ENCODE results near the gene MS4A10.
"Not testable (repeated sequence)": the region's sequence is repeated elsewhere in the genome, so short reads cannot be mapped to it uniquely, and the experiment has no call there.

The MS4A10 gene

DNA sequence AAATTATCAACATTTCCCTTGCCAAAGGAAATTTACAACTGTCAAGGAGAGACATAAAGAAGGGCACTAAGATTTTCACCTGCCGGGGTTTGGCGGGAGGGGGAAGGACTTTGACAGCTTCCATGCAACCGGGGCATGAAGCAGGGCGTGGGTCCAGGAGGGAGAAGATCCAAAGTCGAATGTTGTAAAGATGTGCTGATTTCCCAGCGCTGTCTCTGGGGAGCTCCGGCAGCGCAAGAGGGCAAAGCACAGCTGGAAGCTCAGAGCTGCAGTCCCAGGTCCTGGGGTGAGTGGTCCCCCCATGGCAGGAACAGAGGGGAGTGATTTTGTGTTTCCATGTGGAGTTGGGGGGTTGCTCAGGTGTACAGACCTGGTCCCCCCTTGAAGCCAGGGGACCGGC, at the start of gene MS4A10:
TSS of gene MS4A10 (plus strand) at position 198 of the 400 bp plus-strand sequence. CDS start 5,003 bp downstream, outside the sequence.
- no peak for DNase-seq (ENCODE audit: low read depth)

DNA sequence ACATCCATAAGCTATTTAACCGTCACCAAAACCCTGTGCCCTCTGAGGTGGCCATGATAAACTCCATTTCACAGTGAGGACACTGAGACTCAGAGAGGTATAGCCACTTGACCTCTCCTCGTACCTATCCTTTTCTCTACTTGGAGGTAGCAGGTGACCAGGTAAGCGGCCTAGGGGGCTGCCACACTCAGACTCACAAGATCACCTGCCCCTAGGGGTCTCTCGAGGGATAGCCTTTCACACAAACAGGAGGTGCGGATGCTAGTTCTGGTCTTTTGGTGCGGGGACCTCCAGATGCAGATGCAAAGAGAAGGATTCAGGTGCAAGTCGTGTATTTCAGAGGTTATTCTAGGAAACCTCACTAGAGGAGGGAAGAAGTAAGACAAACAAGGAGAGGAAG, 46.0 kb upstream of the MS4A10 start:
- DNase-seq (ENCODE audit: low read depth) = no peak

DNA sequence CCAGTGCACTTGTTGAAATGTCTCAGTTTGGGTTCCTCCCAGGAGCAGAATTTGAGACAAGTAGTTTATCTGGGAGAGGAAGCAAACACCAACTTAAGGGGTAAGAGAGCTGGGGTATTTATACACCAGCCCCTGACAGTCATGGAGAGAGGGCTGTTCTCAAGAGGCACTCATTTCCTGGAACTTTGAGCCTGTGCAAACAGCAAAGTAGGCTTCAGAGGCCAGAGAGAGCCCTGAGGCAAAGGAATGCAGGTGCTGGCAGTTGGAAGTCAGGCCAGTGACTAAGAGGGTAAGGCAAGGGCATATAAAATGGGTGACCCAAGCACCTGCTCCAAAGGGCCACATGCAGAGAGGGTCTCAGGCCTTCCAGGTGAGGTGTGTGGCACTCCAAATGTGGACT, 44.6 kb upstream of the MS4A10 start:
- DNase-seq (ENCODE audit: low read depth) = no peak

DNA sequence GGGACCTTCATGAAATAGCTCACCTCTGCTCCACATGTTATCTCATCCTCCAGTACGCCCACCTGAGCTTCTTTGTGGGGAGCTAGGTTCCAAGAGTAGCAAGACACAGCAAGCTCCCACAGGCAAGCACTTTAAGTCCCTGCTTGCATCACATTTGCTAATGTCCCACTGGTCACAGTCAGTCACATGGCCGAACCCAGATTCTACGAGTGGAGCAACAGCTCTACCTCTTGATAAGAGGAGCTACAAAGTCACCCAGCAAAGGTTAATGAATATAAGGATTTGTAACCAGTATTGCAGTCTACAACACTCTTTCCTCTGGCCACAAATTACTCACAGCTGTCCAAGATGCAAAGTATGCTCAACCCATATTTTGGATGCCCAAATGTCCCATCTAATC, 43.7 kb upstream of the MS4A10 start:
- DNase-seq (ENCODE audit: low read depth) = no peak

DNA sequence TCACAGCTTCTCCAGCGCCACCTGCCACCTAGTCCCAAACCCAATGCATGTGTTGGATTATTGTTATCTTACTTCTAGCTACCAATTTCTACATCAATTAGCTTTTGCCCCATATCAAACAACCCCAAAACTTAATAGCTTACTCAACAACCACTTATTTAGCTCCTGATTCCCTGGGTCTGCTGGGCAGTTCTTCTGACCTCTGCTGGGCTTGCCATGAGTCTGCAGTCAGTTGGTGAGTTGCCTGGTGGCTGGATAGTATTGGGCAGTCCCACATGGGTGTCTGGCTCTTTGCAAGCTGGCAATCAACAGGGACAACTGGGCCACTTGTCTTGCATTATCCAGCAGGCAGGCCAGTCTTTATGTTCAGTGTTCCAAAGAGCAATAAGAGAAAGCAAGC, 42.1 kb upstream of the MS4A10 start:
- no peak for DNase-seq (ENCODE audit: low read depth)

DNA sequence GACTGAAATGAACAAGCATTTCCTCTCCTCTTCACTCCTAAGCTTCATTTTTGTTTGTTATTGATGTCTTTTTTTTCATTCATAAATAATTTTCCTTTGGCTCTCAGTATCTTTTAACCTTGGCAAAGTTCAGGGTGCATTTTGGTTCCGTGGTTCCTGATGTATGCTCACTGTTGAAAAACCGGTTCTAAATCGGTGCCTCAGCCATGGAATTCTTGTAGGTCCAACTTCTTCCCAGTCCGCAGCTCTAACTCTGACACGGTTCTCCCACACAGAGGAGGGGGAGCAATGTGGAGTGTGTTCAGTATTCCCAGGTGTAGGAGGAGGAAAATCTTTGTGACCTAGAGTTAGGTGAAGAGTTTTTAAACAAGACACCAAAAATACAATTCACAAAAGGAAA, 41.0 kb upstream of the MS4A10 start:
- no peak for DNase-seq (ENCODE audit: low read depth)

DNA sequence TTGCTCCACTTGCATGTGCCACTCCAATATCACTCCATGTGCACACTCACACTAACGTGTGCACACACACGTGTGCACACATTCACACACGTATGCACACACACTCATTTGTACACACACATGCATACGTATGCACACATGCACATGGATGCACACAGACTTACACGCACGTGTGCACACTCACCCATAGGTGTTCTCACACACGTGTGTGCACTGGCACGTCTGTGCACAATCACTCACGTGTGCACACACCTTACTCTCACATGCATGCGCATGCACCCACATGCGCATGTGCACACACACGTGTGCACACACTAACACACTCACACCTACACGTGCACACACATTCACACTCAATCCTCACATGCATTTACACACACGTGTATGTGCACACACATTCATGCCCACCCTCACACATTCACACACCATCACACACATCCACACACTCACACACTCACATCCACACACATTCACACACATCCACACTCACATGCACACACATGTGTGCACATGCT, 37.7 kb upstream of the MS4A10 start:
- no peak for DNase-seq (ENCODE audit: low read depth)

DNA sequence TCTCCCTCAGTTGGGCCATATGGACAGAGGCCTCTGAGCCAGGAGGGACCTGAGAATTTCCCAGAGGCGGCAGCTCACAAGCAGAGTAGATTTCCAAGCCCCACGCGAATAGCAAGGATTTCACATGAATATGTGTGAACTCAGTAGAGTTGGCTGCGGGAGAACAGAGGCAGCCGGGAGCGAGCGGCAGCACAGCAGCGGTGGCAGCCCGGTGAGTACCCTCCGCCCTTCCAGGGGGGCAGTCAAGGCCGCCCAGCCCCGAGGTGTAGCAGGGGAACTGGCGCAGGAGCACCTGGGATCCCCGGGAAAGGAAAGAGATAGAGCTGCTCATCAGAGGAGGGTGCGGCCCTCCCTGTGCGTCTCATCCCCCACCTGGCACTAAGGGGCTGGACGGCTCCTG, 36.9 kb upstream of the MS4A10 start:
- DNase-seq (ENCODE audit: low read depth) = no peak

DNA sequence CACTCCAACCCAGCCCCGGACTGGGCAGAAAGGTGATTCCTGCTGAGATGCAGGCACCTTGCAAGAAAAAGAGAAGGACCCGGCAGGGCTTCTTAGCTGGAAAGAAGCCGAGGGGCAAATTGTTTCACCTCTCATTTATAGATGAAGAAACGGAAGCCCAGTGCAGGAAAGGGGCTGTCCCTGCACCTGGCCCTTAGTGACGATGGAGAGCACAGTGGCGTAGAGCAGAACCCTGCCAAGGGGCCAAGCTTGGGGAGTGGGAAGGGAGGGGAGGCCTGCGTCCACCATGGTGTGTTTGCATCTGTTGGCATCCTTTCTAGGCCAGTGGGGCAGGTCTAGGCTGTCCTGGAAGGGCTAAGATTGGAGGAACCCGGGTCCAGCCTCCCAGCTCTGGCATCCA, 36.3 kb upstream of the MS4A10 start:
- no peak for DNase-seq (ENCODE audit: low read depth)

DNA sequence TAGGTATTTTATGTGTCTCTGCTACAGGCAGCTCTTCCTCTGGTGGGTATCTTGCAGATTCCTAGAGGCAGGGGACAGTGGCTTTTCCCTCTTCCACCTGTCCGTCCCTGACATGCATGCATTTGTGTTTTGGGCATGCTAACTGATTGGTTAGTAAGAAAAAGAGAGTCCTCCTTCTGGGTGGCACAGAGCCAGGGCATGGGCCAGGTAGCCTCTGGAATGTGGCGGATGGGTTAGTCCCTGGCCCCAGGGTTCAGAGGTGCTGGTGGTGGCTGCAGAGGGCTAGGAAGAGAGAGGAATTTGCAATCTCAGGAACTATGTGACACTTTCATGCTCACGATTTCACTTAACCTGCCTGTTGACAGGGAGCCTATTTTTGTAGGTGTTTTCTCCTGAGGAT, 34.2 kb upstream of the MS4A10 start:
- no peak for DNase-seq (ENCODE audit: low read depth)

DNA sequence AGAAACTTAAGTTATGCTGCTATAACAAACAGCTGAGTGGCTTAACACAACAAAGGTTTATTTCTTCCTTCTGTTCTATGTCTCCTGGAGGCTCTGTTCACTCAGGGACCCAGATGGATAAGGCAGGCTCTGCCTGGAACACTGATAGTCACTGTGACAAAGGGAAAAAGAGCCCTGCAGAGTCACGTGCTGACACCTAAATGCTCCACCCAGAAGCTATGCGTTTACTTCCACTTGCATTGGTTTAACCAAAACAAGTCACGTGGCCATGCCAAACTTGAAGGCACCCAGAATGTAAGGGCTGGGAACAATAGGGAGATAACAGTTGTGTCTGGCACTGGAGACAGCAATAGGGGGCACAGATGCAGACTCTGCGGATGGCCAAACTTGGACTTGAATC, 31.8 kb upstream of the MS4A10 start:
- DNase-seq (ENCODE audit: low read depth) = no peak

DNA sequence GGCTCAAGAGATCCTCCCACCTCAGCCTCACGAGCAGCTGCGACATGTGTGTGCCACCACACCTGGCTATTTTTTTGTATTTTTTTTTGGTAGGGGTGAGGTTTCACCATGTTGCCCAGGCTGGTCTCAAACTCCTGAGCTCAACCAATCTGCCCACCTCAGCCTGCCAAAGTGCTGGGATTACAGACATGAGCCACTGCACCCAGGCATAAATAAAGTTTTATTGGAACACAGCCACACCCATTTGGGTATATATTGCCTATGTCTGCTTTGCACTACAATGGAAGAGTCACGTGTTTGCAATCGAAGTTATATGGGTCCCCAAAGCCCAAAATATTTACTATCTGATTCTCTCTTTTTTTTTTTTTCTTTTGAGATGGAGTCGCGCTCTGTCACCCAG, 30.2 kb upstream of the MS4A10 start:
- no peak for DNase-seq (ENCODE audit: low read depth)

DNA sequence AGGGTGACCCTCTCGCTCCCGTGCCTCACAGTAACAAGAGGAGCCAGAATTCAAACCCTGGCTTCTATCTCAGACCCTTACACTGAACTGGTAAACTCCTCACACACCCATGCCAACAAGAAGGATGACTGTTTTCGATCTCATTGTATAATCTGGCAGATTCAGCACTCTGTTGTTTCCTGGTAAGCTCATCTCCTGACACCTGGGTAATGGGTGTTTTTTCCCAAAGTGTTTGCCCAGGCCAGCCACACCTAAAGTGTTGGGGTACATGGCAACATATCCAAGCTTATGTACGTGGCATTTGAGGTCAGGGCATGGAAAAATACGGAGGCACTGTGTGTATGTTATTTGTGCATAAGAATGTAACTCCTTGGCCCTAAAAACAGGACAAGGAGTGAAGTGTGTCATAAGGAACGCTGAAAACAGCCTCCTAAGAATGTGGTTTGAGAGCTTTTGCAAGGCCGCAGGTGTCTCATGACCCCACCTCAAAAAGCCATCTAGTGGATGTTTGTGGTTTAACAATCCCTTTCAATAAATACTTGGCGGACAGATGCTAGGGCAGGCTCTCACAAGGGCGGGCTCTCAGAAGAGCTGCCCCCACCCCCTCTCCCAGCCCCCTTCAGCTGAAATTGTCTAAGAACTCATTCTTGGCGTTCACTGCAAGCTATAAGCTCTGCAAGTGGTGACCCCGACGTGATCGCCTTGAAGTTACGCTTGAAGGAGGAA, 28.7 kb upstream of the MS4A10 start, which contains the start of gene MS4A15:
TSS of gene MS4A15 (plus strand) at position 561 of the 726 bp plus-strand sequence. CDS start 6,867 bp downstream, outside the sequence.
- DNase-seq (ENCODE audit: low read depth) = no peak

DNA sequence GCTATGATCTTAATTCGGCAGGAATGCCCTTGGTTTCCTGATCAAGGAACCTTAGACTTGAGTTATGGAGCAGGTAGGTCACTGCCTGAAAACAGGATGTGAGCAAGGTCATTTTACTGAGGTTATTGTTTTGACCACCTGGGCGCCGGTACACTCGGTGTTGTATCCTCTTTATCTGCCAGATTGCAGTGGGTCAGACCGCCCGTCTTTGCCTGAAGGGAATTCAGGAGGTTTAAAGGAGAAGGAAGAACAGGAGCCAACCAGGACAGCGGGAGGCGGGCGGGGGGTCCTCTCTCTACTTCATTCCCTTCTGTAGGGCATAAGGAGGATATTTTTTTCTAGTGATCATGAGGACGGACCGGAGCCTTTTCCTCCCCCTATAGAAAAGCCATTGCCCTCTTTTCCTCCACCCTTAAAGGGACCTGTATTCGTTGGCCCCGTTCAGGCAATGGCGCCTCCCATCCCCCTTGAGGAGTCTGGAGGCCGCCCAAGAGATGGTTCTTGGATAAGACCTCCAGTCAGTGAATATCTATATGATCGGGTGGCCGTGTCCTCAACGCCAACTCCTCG, 27.8 kb upstream of the MS4A10 start:
- DNase-seq (ENCODE audit: low read depth) = no peak

DNA sequence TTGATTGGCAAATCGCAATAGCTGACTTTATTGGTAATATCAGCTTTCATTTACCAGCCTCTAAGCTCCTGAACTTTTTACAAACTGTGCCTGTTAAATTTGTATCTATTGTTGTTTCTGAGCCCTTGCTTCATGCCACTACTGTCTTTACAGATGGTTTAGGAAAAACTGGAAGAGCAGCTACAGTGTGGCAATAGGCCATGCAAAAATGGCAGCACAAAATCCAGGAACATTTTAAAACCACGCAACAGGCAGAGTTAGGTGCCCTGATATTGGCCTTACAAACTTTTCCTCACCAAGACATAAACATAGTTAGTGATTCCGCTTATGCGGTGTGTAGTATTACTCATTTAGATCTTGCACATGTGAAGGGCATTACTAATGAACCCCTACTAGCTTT, 26.5 kb upstream of the MS4A10 start:
- not testable (repeated sequence) for DNase-seq (ENCODE audit: low read depth)

DNA sequence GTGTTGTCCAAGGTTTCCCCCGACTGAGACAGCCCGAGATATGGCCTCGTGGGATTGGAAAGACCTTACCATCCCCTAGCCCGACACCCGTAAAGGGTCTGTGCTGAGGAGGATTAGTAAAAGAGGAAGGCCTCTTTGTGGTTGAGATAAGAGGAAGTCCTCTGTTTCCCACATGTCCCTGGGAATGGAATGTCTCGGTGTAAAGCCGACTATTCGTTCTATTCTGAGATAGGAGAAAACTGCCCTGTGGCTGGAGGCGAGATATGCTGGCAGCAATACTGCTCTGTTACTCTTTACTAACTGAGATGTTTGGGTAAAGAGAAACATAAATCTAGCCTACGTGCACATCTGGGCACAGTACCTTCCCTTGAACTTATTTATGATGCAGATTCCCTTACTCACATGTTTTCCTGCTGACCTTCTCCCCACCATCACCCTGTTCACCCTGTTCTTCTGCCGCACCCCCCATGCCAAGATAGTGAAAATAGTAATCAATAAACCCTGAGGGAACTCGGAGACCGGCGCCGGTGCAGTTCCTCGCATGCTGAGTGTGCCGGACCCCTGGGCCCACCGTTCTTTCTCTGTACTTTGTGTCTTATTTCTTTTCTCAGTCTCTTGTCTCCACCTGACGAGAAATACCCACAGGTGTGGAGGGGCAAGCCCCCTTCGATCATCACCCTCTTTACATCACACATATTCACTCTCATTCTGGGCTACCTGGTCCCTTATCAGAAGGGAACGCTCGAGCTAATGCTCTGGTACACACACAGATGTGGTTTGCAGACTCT, 25.5 kb upstream of the MS4A10 start:
- not testable (repeated sequence) for DNase-seq (ENCODE audit: low read depth)

DNA sequence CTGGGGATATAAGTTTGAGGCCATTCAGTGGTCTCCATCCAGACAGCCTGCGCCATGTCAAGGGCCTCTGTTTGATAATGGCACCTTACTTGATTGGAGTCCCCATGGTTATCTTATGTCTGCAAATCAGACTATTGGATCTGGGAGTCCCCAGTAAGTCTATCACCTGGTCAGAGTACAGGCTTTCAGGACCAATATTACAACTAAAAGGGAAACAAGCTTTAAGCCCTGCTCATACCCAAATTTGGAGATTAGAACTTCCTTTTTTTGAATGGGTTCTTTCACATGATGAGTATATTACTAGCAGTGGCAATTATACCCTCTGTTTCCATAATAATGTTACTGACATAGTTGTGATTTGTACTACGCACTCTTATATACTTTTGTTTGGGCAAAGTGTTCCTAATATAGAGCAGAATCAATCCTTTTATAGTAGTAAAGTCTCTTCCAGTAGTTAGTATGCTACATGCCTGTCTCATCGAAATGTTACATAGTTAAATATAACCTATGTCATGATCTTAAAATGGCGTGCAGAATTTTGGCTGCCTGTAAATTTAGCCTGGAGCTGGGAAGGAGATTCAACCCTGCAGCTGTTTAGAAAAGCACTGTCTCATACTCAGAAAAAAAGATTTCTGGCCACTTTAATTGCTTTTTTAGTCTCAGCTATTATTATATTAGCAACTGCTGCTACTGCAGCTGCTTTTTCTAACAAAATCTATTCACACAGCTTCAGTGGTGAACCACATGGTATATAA, 23.5 kb upstream of the MS4A10 start:
- no peak for DNase-seq (ENCODE audit: low read depth)

DNA sequence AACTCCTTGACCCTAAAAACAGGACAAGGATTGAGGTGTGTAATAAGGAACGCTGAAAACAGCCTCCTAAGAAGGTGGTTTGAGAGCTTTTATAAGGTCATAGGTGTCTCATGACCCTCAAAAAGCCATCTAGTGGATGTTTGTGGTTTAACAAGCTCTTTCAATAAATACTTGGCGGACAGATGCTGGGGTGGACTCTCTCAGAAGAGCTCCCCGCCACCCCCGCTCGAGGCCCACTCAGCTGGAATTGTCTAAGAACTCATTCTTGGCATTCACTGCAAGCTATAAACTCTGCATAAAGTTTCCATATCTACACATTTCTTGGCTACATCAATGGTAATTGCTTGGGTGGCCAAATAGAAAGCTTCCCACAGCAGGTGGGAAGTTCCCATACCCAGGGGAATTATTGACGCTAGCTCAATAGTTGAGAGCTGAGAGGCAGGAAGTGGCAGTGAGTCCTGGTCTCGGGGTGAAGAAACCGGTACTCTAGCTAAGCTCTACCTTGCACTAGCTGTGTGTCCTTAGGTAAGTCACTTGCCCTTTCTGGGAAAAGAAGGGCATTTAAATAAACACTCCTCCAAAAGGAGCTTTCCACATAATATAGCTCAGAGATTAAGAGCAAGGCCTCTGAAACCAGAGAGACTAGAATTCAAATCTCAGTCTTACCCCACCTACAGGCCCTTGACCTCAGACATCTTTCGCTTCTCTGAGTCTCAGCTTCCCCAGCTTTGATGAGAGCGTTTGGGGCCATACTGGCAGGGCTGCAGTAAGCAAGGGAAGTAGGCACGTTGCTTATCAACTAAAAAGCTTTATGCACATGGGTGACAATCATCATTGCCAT, 22.1 kb upstream of the MS4A10 start:
- DNase-seq (ENCODE audit: low read depth) = no peak

DNA sequence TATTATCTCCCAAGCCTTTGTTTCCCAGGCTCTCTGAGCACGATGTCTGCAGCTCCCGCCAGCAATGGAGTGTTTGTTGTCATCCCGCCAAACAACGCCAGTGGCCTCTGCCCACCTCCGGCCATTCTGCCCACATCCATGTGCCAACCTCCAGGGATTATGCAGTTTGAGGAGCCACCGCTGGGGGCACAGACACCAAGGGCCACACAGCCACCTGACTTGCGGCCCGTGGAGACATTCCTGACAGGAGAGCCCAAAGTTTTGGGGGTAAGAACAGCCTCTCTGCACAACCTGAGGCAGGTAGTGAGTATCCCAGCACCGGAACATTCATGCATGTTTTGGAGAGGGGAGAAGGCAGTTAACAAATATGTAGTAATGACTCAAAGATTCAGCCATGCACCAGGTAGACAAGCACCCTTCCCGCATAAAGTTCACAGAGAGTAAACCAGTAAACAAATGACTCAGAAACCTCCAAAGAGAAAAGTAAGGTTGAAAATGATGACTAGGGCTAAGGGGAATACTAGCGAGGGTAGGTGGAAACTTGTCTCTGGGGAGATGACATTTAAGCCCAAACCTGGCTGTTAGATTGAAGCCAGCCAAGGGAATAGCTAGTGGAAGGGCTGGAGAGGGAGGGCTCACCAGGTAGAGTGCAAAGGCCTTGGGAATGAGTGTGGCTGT, 21.3 kb upstream of the MS4A10 start:
- DNase-seq (ENCODE audit: low read depth) = no peak

DNA sequence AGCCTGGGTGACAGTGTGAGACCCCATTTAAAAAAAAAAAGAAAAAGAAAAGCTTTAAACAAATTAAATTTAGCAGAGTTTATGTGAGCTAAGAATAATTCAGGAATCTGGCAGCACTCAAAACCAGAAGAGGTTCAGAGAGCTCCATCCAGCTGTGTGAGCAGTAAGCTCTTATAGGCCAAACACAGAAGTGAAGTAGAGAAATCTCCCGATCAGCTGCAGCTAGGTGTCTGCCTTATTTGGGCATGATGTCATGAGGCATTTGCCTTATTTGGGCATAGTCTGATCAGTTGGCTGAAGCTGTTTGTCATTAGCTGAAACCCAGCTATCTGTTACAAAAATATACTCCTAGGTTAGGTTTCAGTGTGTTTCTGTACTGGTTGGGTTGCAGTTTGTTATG, 20.3 kb upstream of the MS4A10 start:
- DNase-seq (ENCODE audit: low read depth) = no peak

DNA sequence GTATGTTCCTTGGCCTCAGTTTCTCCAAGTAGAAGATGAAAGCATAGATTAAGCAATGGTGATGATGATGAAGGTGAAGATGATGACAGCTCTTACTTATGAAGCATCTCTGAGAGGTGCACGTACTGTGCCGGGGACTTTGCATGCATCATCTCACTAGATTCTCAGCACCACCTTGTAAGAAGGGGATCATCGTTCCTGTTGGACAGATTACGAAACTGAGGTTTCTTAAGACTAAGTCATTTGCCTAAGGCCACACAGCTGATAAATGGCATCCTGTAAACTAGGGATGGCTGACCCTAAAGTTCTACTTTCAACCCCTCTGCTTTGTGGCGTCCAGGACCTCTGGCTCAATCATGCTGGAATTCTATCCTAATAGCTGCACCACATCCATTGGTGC, 19.8 kb upstream of the MS4A10 start:
- DNase-seq (ENCODE audit: low read depth) = no peak
